ENCODE measurements around the gene KREMEN2. TPM values are rescaled to one million over a fixed set of nuclear protein-coding genes. Genes with fewer than 3 reads are reported as not detected.

Gene KREMEN2
- total RNA-seq, 1 donor from 2014 or later: 18.8 TPM

GRCh38 chr16:2980227-2981176 is 16.4 kb downstream of the KREMEN2 start, which contains the start of gene PKMYT1:
Gene PKMYT1 (minus strand): TSS chr16:2980446. CDS start chr16:2979657, 789 bp downstream.
- DNase-seq: peak; percentile 82

GRCh38 chr16:2981177-2981898 is 17.3 kb downstream of the KREMEN2 start:
- no peak for DNase-seq

- DNase-seq: no peak
These were observed 17.8 kb downstream of the KREMEN2 start for GRCh38 chr16:2981899-2982250.

- no peak for DNase-seq
These were observed 18.3 kb downstream of the KREMEN2 start for GRCh38 chr16:2982402-2982801.

- DNase-seq: no peak
These were observed 19.6 kb downstream of the KREMEN2 start for GRCh38 chr16:2983706-2984136.

- no peak for DNase-seq
These were observed 21.4 kb downstream of the KREMEN2 start for GRCh38 chr16:2985462-2985861.

- DNase-seq: no peak
These were observed 21.8 kb downstream of the KREMEN2 start for GRCh38 chr16:2985893-2986355.

- no peak for DNase-seq
These were observed 22.6 kb downstream of the KREMEN2 start for GRCh38 chr16:2986623-2987188.

GRCh38 chr16:2987286-2987685 is 23.2 kb downstream of the KREMEN2 start:
- DNase-seq: no peak

GRCh38 chr16:2987833-2988232 is 23.8 kb downstream of the KREMEN2 start:
- no peak for DNase-seq

GRCh38 chr16:2988590-2989099 is 24.6 kb downstream of the KREMEN2 start:
- no peak for DNase-seq

GRCh38 chr16:2990891-2991290 is 26.8 kb downstream of the KREMEN2 start:
- no peak for DNase-seq

- DNase-seq: no peak
These were observed 27.6 kb downstream of the KREMEN2 start for GRCh38 chr16:2991566-2992261.

- DNase-seq: no peak
These were observed 28.5 kb downstream of the KREMEN2 start for GRCh38 chr16:2992383-2993081.

GRCh38 chr16:2996298-2996697 is 32.2 kb downstream of the KREMEN2 start:
- no peak for DNase-seq

GRCh38 chr16:2999929-3000328 is 35.9 kb downstream of the KREMEN2 start:
- DNase-seq: no peak

GRCh38 chr16:3000540-3000939 is 36.5 kb downstream of the KREMEN2 start:
- DNase-seq: no peak

GRCh38 chr16:3001316-3001715 is 37.2 kb downstream of the KREMEN2 start:
- DNase-seq: no peak

GRCh38 chr16:3003582-3004270 is 39.7 kb downstream of the KREMEN2 start:
- peak; percentile 94 for DNase-seq

- DNase-seq: no peak
These were observed 40.2 kb downstream of the KREMEN2 start for GRCh38 chr16:3004319-3004718.

Data from skin of body (tissue), 2 donors.